Esophagus squamous epithelium (tissue), 4 donors: ENCODE data around the gene WDR70.

Experiments
- POLR2A ChIP-seq, 4 donors: fragments of 450-650 bp; IDR thresholded peaks; one replicate each; pipeline ENCODE4 v1.6.1; 2017; ENCODE audit warnings: antibody characterized with exemption in 4 of 4, mild to moderate bottlenecking in 4 of 4, moderate library complexity in 3 of 4
- TF ChIP-seq, protein P1 (sequence below), 6 experiments: fragments of 450-650 bp in 4 of 6; fragments of 200-600 bp in 2 of 6; sonication (generic) in 2 of 6; IDR thresholded peaks; one replicate each; pipeline ENCODE4 v1.5.1; 2016 to 2019; ENCODE audit warnings: antibody characterized with exemption in 6 of 6, mild to moderate bottlenecking in 4 of 6, moderate library complexity in 4 of 6

DNA sequence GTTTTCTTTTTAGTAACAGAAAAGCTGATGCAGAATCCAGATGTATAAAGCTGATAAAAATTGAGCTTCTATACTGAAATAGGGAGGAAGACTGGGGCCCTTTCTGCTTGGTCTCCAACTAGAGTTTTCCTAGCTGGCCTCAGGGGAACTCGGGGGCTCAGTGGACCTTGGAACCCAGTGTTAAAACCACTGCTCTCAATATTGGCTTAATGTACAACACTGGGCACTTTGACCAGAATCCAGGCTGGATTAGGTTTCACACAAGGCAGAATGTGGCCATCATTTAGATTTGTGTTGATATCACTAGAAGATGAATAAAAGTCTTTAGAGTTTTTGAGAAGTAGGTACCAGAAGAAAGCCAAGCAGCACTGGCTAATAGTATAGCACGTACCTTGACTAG is 346.1 kb downstream of the WDR70 start:
- TF ChIP-seq, protein P1, sequence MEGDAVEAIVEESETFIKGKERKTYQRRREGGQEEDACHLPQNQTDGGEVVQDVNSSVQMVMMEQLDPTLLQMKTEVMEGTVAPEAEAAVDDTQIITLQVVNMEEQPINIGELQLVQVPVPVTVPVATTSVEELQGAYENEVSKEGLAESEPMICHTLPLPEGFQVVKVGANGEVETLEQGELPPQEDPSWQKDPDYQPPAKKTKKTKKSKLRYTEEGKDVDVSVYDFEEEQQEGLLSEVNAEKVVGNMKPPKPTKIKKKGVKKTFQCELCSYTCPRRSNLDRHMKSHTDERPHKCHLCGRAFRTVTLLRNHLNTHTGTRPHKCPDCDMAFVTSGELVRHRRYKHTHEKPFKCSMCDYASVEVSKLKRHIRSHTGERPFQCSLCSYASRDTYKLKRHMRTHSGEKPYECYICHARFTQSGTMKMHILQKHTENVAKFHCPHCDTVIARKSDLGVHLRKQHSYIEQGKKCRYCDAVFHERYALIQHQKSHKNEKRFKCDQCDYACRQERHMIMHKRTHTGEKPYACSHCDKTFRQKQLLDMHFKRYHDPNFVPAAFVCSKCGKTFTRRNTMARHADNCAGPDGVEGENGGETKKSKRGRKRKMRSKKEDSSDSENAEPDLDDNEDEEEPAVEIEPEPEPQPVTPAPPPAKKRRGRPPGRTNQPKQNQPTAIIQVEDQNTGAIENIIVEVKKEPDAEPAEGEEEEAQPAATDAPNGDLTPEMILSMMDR (IDR thresholded peaks at IDR 0.05) = no peak
- no peak for TF ChIP-seq POLR2A (IDR thresholded peaks at IDR 0.05)
